IPS DF 4.7 (cell line): ENCODE data around the gene SRR.
A peak's percentile ranks its signal among the peaks of the same experiment; 100 is the strongest.
"Not testable (repeated sequence)": the region's sequence is repeated elsewhere in the genome, so short reads cannot be mapped to it uniquely, and the experiment has no call there.

Source experiments
- DNase-seq: peaks from one replicate; pipeline ENCODE4 v3.0.0-alpha.2; 2013; ENCODE audit warnings: low spot score; ENCODE audit errors: extremely low read depth

SRR gene

GRCh38 chr17:2303204-2304188, at the start of gene SRR, which contains the start of gene SMG6:
Gene SRR, plus strand, starts transcription at chr17:2303950. Its CDS starts 11,611 bp downstream, at chr17:2315561.
Gene SMG6, minus strand, starts transcription at chr17:2303785. Its CDS starts 65 bp downstream, at chr17:2303720.
- peak; percentile 19 for DNase-seq

- not testable (repeated sequence) for DNase-seq
Measured at GRCh38 chr17:2258830-2259229, 44.9 kb upstream of the SRR start.

GRCh38 chr17:2259769-2260536, 43.8 kb upstream of the SRR start:
- DNase-seq: no peak

GRCh38 chr17:2262135-2262587, 41.6 kb upstream of the SRR start:
- no peak for DNase-seq

- no peak for DNase-seq
Measured at GRCh38 chr17:2263183-2264066, 40.3 kb upstream of the SRR start.

GRCh38 chr17:2264067-2264860, 39.5 kb upstream of the SRR start:
- no peak for DNase-seq

- DNase-seq: not testable (repeated sequence)
Measured at GRCh38 chr17:2265166-2265565, 38.6 kb upstream of the SRR start.

GRCh38 chr17:2266045-2266864, 37.5 kb upstream of the SRR start:
- no peak for DNase-seq

- DNase-seq: no peak
Measured at GRCh38 chr17:2266865-2267228, 36.9 kb upstream of the SRR start.

- DNase-seq: no peak
Measured at GRCh38 chr17:2267354-2267753, 36.4 kb upstream of the SRR start.

- no peak for DNase-seq
Measured at GRCh38 chr17:2271985-2272702, 31.6 kb upstream of the SRR start.

GRCh38 chr17:2274414-2274813, 29.3 kb upstream of the SRR start:
- no peak for DNase-seq

- DNase-seq: no peak
Measured at GRCh38 chr17:2275722-2276121, 28.0 kb upstream of the SRR start.

GRCh38 chr17:2277429-2278170, 26.1 kb upstream of the SRR start:
- DNase-seq: no peak

- DNase-seq: no peak
Measured at GRCh38 chr17:2279707-2280106, 24.0 kb upstream of the SRR start.

- DNase-seq: peak; percentile 25
Measured at GRCh38 chr17:2282297-2282873, 21.4 kb upstream of the SRR start.

- no peak for DNase-seq
Measured at GRCh38 chr17:2283302-2283701, 20.4 kb upstream of the SRR start.
